T-helper 17 cell (primary cell): ENCODE results near the gene OXCT1. TPM values are rescaled to one million over a fixed set of nuclear protein-coding genes. Genes with fewer than 3 reads are reported as not detected.
"Not testable (repeated sequence)": the region's sequence is repeated elsewhere in the genome, so short reads cannot be mapped to it uniquely, and the experiment has no call there.

Experiments
- ATAC-seq: fragments of 150-1000 bp; cut with Tn5 transposase; 2 replicates; pipeline ENCODE4 v1.10.0; 2021; ENCODE audit warnings: mild to moderate bottlenecking, moderate library complexity
- DNase-seq, 3 donors: peaks; one replicate each; pipeline versions ENCODE4 v3.0.0 to v3.0.0-alpha.2; 2020 to 2021
- H3K9me3 ChIP-seq: one replicate; pipeline ENCODE4 v1.7.0; 2013; ENCODE audit warnings: low read length, mild to moderate bottlenecking; ENCODE audit not compliant: control insufficient read depth, poor library complexity, severe bottlenecking
- H3K27ac Mint-ChIP-seq: one replicate; pipeline ENCODE4 v1.8.0; 2022; ENCODE audit warnings: mild to moderate bottlenecking, moderate library complexity, mixed read lengths
- H3K27me3 Mint-ChIP-seq: one replicate; pipeline ENCODE4 v1.8.0; 2022; ENCODE audit warnings: mixed read lengths
- H3K36me3 Mint-ChIP-seq: one replicate; pipeline ENCODE4 v1.8.0; 2022; ENCODE audit warnings: low read depth, mixed read lengths
- H3K4me1 Mint-ChIP-seq: one replicate; pipeline ENCODE4 v1.8.0; 2022; ENCODE audit warnings: mild to moderate bottlenecking, mixed read lengths
- H3K4me3 Mint-ChIP-seq: one replicate; pipeline ENCODE4 v1.8.0; 2022; ENCODE audit warnings: mild to moderate bottlenecking, moderate library complexity, mixed read lengths
- total RNA-seq, 4 donors: library from RNA in 2 of 4; stranded (reverse) in 2 of 4; gene quantifications; one replicate each; pipeline ENCODE4 v1.2.3 and lab custom pipeline; 2022 to 2026

OXCT1 gene
- total RNA-seq, 2 donors from 2014 or later = 24.4 to 26.5 TPM

- Mint-ChIP-seq H3K36me3 (peaks cover 21% of the 10 kb centered on the region), H3K27ac (no peak overlapping the region), H3K4me1 (peaks cover 31% of the 10 kb centered on the region), H3K4me3 (no peak overlapping the region), H3K27me3 (no peaks in the 10 kb centered on the region)
- DNase-seq (no peak), ATAC-seq (no peak)
- H3K9me3 ChIP-seq = no peaks in the 10 kb centered on the region
Measured at GRCh38 chr5:41835645-41836044, 34.6 kb downstream of the OXCT1 start.

DNA sequence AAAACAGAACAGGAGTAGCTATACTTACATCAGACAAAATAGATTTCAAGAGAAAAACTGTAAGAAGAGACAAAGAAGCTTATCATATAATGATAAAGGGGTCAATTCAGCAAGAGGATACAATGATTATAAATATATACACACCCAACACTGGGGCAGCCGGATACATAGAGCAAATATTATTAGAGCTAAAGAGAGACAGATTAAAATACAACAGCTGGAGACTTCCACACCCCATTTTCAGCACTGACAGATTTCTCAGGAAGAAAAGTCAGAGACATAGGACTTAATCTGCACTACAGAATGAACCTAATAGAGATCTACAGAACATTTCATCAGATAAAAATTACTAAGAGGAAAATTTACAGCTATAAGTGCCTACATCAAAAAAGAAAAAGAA is 35.7 kb downstream of the OXCT1 start:
- Mint-ChIP-seq H3K4me3 (no peak overlapping the region), H3K27ac (peak overlapping the region; percentile 53), H3K36me3 (peaks cover 21% of the 10 kb centered on the region), H3K4me1 (peaks cover 31% of the 10 kb centered on the region), H3K27me3 (no peaks in the 10 kb centered on the region)
- DNase-seq (no peak), ATAC-seq (no peak)
- no peaks in the 10 kb centered on the region for H3K9me3 ChIP-seq

- H3K36me3 Mint-ChIP-seq = peaks cover 21% of the 10 kb centered on the region
- ATAC-seq (no peak), DNase-seq (no peak)
- H3K9me3 ChIP-seq = no peaks in the 10 kb centered on the region
- peaks cover 31% of the 10 kb centered on the region for H3K4me1 Mint-ChIP-seq
- peak overlapping the region; percentile 27 for H3K27ac Mint-ChIP-seq
- H3K27me3 Mint-ChIP-seq = no peaks in the 10 kb centered on the region
- no peak overlapping the region for H3K4me3 Mint-ChIP-seq
Measured at GRCh38 chr5:41832430-41832829, 37.8 kb downstream of the OXCT1 start.

DNA sequence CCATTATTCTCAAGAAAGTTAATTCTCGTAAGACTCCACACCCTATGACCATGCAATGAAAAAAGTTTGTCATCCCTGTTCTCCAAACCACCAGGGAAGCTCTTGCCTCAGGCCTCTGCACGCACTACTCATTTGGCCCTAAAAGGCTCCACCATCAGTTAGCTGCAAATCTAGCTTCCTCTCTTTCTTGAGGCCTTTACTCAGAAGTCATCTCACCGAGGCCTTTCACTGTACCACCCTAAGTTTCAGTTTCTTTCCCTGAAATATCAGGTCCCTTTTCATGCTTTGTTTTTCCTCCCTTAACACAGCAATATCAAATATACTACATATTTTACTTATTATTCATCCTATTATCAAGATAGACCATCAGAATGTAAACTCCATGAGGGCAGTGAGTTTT is 39.1 kb downstream of the OXCT1 start:
- H3K9me3 ChIP-seq = no peaks in the 10 kb centered on the region
- H3K4me3 Mint-ChIP-seq = no peak overlapping the region
- ATAC-seq = no peak
- H3K4me1 Mint-ChIP-seq = peaks cover 30% of the 10 kb centered on the region
- DNase-seq = no peak
- no peak overlapping the region for H3K27ac Mint-ChIP-seq
- H3K36me3 Mint-ChIP-seq = peaks cover 27% of the 10 kb centered on the region
- H3K27me3 Mint-ChIP-seq = no peaks in the 10 kb centered on the region

- Mint-ChIP-seq H3K27ac (peak overlapping the region; percentile 11), H3K27me3 (no peaks in the 10 kb centered on the region), H3K36me3 (peaks cover 19% of the 10 kb centered on the region), H3K4me3 (no peak overlapping the region), H3K4me1 (peaks cover 15% of the 10 kb centered on the region)
- DNase-seq (no peak), ATAC-seq (no peak)
- no peaks in the 10 kb centered on the region for H3K9me3 ChIP-seq
Measured at GRCh38 chr5:41827792-41828191, 42.4 kb downstream of the OXCT1 start.

GRCh38 chr5:41822036-41822435 is 48.2 kb downstream of the OXCT1 start:
- ATAC-seq (no peak), DNase-seq (no peak)
- Mint-ChIP-seq H3K4me1 (peaks cover 7% of the 10 kb centered on the region), H3K4me3 (no peak overlapping the region), H3K36me3 (peaks cover 11% of the 10 kb centered on the region), H3K27ac (no peak overlapping the region), H3K27me3 (no peaks in the 10 kb centered on the region)
- H3K9me3 ChIP-seq = no peaks in the 10 kb centered on the region

DNA sequence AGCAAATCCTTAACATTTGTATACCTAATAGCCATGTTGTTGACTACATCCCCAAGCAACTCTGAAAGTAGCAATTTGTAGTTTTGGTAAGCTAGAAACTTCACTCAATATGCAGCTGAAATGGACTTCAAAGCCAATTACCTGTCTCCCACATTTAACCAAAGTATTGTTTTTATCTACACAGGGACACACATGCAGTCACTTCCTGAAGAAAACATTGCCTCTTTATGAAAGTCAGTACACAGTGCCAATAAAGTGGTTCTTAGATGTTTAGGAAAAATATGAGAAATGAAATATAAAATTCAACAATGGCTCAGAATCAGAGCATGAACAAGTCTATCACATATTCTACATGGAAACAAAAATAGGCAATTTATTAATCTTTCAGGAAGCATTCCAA is 49.2 kb downstream of the OXCT1 start:
- ATAC-seq = no peak
- Mint-ChIP-seq H3K36me3 (peaks cover 4% of the 10 kb centered on the region), H3K27ac (no peak overlapping the region), H3K27me3 (no peaks in the 10 kb centered on the region), H3K4me1 (peaks cover 5% of the 10 kb centered on the region), H3K4me3 (no peak overlapping the region)
- no peak for DNase-seq
- no peaks in the 10 kb centered on the region for H3K9me3 ChIP-seq

DNA sequence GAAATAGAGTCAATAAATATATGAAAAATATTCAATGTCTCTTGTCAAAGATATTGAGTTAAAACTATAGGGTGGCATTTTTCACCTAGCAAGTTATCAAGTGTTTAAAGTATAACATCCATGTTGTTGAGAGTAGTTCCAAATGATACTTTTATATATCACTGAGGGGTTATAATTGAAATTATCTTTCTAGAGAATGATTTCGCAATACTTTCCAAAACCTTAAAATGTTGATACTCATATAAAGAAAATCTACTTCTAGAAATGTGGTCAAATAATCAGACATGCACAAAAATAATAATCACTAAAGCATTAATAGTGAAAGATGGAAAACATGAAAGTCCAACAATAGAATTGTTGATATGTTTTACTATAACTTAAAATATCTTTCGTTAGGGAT is 50.1 kb downstream of the OXCT1 start:
- Mint-ChIP-seq H3K4me1 (peaks cover 5% of the 10 kb centered on the region), H3K36me3 (peaks cover 4% of the 10 kb centered on the region), H3K27ac (peak overlapping the region; percentile 16), H3K4me3 (no peak overlapping the region), H3K27me3 (no peaks in the 10 kb centered on the region)
- DNase-seq (no peak), ATAC-seq (no peak)
- H3K9me3 ChIP-seq = no peaks in the 10 kb centered on the region

- H3K9me3 ChIP-seq = no peaks in the 10 kb centered on the region
- no peak overlapping the region for H3K27ac Mint-ChIP-seq
- H3K4me1 Mint-ChIP-seq = peaks cover 9% of the 10 kb centered on the region
- DNase-seq = no peak
- H3K36me3 Mint-ChIP-seq = peaks cover 2% of the 10 kb centered on the region
- no peak for ATAC-seq
- H3K4me3 Mint-ChIP-seq = no peak overlapping the region
- H3K27me3 Mint-ChIP-seq = no peaks in the 10 kb centered on the region
Measured at GRCh38 chr5:41817625-41818301, 52.5 kb downstream of the OXCT1 start.

GRCh38 chr5:41815663-41816229 is 54.5 kb downstream of the OXCT1 start:
- Mint-ChIP-seq H3K36me3 (peaks cover 4% of the 10 kb centered on the region), H3K4me1 (peaks cover 25% of the 10 kb centered on the region)
- ATAC-seq = no peak

GRCh38 chr5:41815261-41815660 is 55.0 kb downstream of the OXCT1 start:
- Mint-ChIP-seq H3K27me3 (no peaks in the 10 kb centered on the region), H3K4me1 (peaks cover 28% of the 10 kb centered on the region), H3K27ac (no peak overlapping the region), H3K36me3 (peaks cover 4% of the 10 kb centered on the region), H3K4me3 (no peak overlapping the region)
- DNase-seq (no peak), ATAC-seq (no peak)
- H3K9me3 ChIP-seq = no peaks in the 10 kb centered on the region

More at GRCh38 chr5:41815663-41816229, 54.5 kb downstream of the OXCT1 start:
- DNase-seq = no peak
- no peaks in the 10 kb centered on the region for H3K9me3 ChIP-seq
- Mint-ChIP-seq H3K27me3 (no peaks in the 10 kb centered on the region), H3K27ac (no peak overlapping the region), H3K4me3 (no peak overlapping the region)

- ATAC-seq, H3K9me3 ChIP-seq, DNase-seq, H3K4me3 Mint-ChIP-seq, H3K36me3 Mint-ChIP-seq, H3K27ac Mint-ChIP-seq, H3K27me3 Mint-ChIP-seq: not testable (repeated sequence)
- peaks cover 38% of the 10 kb centered on the region for H3K4me1 Mint-ChIP-seq
Measured at GRCh38 chr5:41814306-41814705, 55.9 kb downstream of the OXCT1 start.

GRCh38 chr5:41812156-41812555 is 58.1 kb downstream of the OXCT1 start:
- no peak overlapping the region for H3K27ac Mint-ChIP-seq
- DNase-seq = no peak
- H3K27me3 Mint-ChIP-seq = no peaks in the 10 kb centered on the region
- ATAC-seq = no peak
- peaks cover 35% of the 10 kb centered on the region for H3K4me1 Mint-ChIP-seq
- peaks cover 2% of the 10 kb centered on the region for H3K36me3 Mint-ChIP-seq
- H3K9me3 ChIP-seq = no peaks in the 10 kb centered on the region
- no peak overlapping the region for H3K4me3 Mint-ChIP-seq

DNA sequence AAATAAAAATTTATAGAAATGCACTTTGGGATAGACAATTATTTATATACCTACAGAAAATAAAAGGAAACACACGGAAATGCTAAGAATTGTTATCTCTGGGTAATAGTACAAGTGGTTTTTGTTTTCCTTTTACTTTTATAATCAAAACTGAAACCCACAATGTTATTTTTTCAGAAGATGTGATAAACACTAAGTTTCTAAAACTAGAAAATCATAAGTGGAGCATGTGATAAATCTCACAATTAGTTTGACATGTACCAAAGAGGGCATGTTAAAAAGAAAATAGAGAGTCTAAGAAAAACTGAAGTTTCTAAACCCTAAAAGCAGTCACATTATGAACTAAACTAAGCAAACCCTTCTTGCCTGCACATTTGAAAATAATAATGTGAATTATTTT is 61.1 kb downstream of the OXCT1 start:
- ATAC-seq (no peak), DNase-seq (no peak)
- Mint-ChIP-seq H3K4me1 (peaks cover 40% of the 10 kb centered on the region), H3K4me3 (no peak overlapping the region), H3K27ac (no peak overlapping the region), H3K36me3 (peaks cover 5% of the 10 kb centered on the region), H3K27me3 (no peaks in the 10 kb centered on the region)
- H3K9me3 ChIP-seq = no peaks in the 10 kb centered on the region
